Camera-type eye (tissue), 1 donor: ENCODE measurements around the gene VNN1. TPM values are rescaled to one million over a fixed set of nuclear protein-coding genes. Genes with fewer than 3 reads are reported as not detected.

Source experiments
- total RNA-seq: library from RNA; depleted of rRNA; stranded (reverse); fragments of >200 nt; gene quantifications from one replicate; pipeline ENCODE4 v1.2.3, GENCODE V29; 2014

Gene VNN1, protein sequence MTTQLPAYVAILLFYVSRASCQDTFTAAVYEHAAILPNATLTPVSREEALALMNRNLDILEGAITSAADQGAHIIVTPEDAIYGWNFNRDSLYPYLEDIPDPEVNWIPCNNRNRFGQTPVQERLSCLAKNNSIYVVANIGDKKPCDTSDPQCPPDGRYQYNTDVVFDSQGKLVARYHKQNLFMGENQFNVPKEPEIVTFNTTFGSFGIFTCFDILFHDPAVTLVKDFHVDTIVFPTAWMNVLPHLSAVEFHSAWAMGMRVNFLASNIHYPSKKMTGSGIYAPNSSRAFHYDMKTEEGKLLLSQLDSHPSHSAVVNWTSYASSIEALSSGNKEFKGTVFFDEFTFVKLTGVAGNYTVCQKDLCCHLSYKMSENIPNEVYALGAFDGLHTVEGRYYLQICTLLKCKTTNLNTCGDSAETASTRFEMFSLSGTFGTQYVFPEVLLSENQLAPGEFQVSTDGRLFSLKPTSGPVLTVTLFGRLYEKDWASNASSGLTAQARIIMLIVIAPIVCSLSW
- total RNA-seq = 0.82 TPM

DNA sequence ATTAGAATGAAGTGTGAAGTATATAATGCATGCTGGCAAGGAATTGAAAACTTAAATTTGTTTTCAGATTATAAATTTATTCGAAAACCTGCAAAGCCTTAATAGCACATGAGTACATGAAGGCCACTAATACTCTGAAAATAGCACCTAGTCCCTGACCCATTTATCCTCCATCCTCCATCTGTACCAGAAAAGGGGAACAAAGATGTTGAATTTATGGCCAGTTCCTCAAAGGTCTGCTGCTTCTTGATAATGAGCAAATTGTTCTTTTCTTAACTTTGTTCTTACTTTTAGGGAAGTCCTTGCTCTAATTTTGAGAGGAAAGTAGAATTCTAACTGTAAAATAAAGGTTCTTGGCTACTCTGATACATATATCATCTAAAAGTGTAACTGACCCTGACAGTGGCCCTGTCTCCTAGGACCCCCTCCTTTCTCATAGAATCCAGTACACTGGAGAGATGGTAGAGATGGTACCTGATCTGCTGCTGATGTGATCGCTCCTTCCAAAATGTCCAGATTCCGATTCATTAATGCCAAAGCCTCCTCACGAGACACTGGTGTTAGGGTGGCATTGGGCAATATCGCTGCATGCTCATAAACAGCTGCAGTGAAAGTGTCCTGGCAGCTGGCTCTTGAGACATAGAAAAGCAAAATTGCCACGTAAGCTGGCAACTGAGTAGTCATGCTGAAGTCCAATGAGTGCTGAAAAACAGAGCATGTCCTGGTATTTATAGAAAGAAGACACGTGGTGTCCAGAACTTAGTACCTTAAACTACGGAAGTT is at the start of gene VNN1:
VNN1 (minus strand) TSS at position 704 of the 783 bp plus-strand sequence; CDS start at position 684, 20 bp downstream.

DNA sequence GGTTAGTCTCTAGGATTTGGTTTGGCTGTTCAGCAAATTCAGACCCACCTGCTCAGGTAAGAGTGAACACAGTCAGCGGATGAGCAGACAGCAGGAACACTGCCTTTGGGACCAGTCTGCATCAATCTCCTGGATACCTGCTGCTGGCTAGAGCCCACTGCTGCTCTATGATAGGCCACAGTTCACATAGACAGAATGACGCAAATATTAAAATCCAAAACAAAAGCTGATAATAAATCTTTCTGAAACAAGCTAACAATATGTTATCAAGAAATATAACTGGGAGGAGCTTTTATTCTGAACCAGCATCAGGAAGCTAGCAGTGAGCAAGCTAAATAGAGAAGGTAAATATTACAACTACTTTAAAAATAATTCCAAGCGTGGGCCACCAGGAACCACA is 54.8 kb downstream of the VNN1 start, which contains the start of gene TAAR1:
TAAR1 (minus strand) TSS at position 101 of the 400 bp plus-strand sequence. CDS start 13,179 bp downstream, outside the sequence.

Other genes starting within 250 kb of the VNN1 start
- 57.7 TPM for gene STX7, start 200.9 kb downstream of the VNN1 start, total RNA-seq
- gene TAAR9, start 175.8 kb downstream of the VNN1 start, total RNA-seq = not detected
- not detected for gene TAAR8, start 161.4 kb downstream of the VNN1 start, total RNA-seq
- not detected for gene TAAR6, start 143.7 kb downstream of the VNN1 start, total RNA-seq
- gene TAAR5, start 124.3 kb downstream of the VNN1 start, total RNA-seq = not detected
- not detected for gene TAAR2, start 89.8 kb downstream of the VNN1 start, total RNA-seq
- not detected for gene TAAR1, start 54.9 kb downstream of the VNN1 start, total RNA-seq
- gene VNN2, start 43.8 kb upstream of the VNN1 start, total RNA-seq = 9.0 TPM
- gene SLC18B1, start 84.6 kb upstream of the VNN1 start, total RNA-seq = 14.8 TPM
- 605 TPM for gene RPS12, start 100.5 kb upstream of the VNN1 start, total RNA-seq